H9 (cell line): ENCODE data around the gene GGACT. TPM values are rescaled to one million over a fixed set of nuclear protein-coding genes. Genes with fewer than 3 reads are reported as not detected.

Experiments
- DNase-seq: peaks from one replicate; pipeline ENCODE4 v3.0.0-alpha.2; 2017
- H2AFZ ChIP-seq: one replicate; pipeline ENCODE4 v1.6.1; 2013; ENCODE audit warnings: mild to moderate bottlenecking, low read length, control low read depth, moderate library complexity
- H2AK5ac ChIP-seq: 2 replicates; pipeline ENCODE4 v1.6.1; 2013; ENCODE audit warnings: low read length, control low read depth, mixed read lengths; ENCODE audit not compliant: insufficient read length
- H2BK120ac ChIP-seq: one replicate; pipeline ENCODE4 v1.6.1; 2013; ENCODE audit warnings: low read depth, mild to moderate bottlenecking, low read length, control low read depth, inconsistent platforms; ENCODE audit not compliant: poor library complexity, severe bottlenecking
- H2BK12ac ChIP-seq: 2 replicates; pipeline ENCODE4 v1.6.1; 2013; ENCODE audit warnings: low read length, control low read depth, mixed read lengths, low read depth; ENCODE audit not compliant: insufficient read length
- H2BK15ac ChIP-seq: 2 replicates; pipeline ENCODE4 v1.6.1; 2013; ENCODE audit warnings: low read depth, low read length, control low read depth
- H2BK20ac ChIP-seq: one replicate; pipeline ENCODE4 v1.6.1; 2013; ENCODE audit warnings: low read depth, mild to moderate bottlenecking, low read length, control low read depth, inconsistent platforms; ENCODE audit not compliant: poor library complexity, severe bottlenecking
- H2BK5ac ChIP-seq: 2 replicates; pipeline ENCODE4 v1.6.1; 2013; ENCODE audit warnings: low read length, control low read depth, mixed read lengths; ENCODE audit not compliant: insufficient read length
- H3K14ac ChIP-seq: 2 replicates; pipeline ENCODE4 v1.6.1; 2013; ENCODE audit warnings: low read length, control low read depth; ENCODE audit not compliant: insufficient read depth
- H3K18ac ChIP-seq: 2 replicates; pipeline ENCODE4 v1.6.1; 2013; ENCODE audit warnings: low read depth, mild to moderate bottlenecking, mixed read lengths, low read length, control low read depth; ENCODE audit not compliant: insufficient read length
- H3K23ac ChIP-seq: 2 replicates; pipeline ENCODE4 v1.6.1; 2013; ENCODE audit warnings: low read length, control low read depth, mixed read lengths, low read depth; ENCODE audit not compliant: insufficient read length
- H3K23me2 ChIP-seq: 2 replicates; pipeline ENCODE4 v1.6.1; 2013; ENCODE audit warnings: low read depth, mild to moderate bottlenecking, mixed read lengths, low read length, control low read depth; ENCODE audit not compliant: insufficient read length, poor library complexity, severe bottlenecking
- H3K27ac ChIP-seq: 2 replicates; pipeline ENCODE4 v1.5.1; 2013; ENCODE audit warnings: low read length, control low read depth, mixed read lengths, low read depth; ENCODE audit not compliant: insufficient read length
- H3K27me3 ChIP-seq: 2 replicates; pipeline ENCODE4 v1.6.1; 2013; ENCODE audit warnings: low read length, control low read depth, inconsistent platforms; ENCODE audit not compliant: insufficient read depth
- H3K4ac ChIP-seq: 2 replicates; pipeline ENCODE4 v1.6.1; 2013; ENCODE audit warnings: low read depth, mild to moderate bottlenecking, control low read depth, inconsistent platforms, low read length, moderate library complexity
- H3K4me1 ChIP-seq: 2 replicates; pipeline ENCODE4 v1.6.1; 2013; ENCODE audit warnings: low read length, control low read depth, inconsistent platforms; ENCODE audit not compliant: insufficient read depth
- H3K4me2 ChIP-seq: 2 replicates; pipeline ENCODE4 v1.6.1; 2013; ENCODE audit warnings: low read length, control low read depth, mixed read lengths; ENCODE audit not compliant: insufficient read length, insufficient read depth
- H3K56ac ChIP-seq: 2 replicates; pipeline ENCODE4 v1.6.1; 2013; ENCODE audit warnings: low read depth, mild to moderate bottlenecking, mixed read lengths, low read length, control low read depth; ENCODE audit not compliant: insufficient read length
- H3K79me1 ChIP-seq: 2 replicates; pipeline ENCODE4 v1.6.1; 2013; ENCODE audit warnings: low read depth, mild to moderate bottlenecking, moderate library complexity, low read length, control low read depth, inconsistent platforms; ENCODE audit not compliant: insufficient read depth, poor library complexity, severe bottlenecking
- H3K79me2 ChIP-seq: 2 replicates; pipeline ENCODE4 v1.6.1; 2013; ENCODE audit warnings: low read length, control low read depth, inconsistent platforms; ENCODE audit not compliant: insufficient read depth
- H3K9ac ChIP-seq: 2 replicates; pipeline ENCODE4 v1.6.1; 2013; ENCODE audit warnings: low read length, control low read depth, mixed read lengths; ENCODE audit not compliant: insufficient read length; ENCODE audit errors: extremely low read depth
- H3K9me3 ChIP-seq: one replicate; pipeline ENCODE4 v1.6.1; 2013; ENCODE audit warnings: low read depth, low read length, inconsistent platforms; ENCODE audit not compliant: control insufficient read depth
- H3T11ph ChIP-seq: one replicate; pipeline ENCODE4 v1.6.1; 2013; ENCODE audit warnings: mild to moderate bottlenecking, low read length, control low read depth, inconsistent platforms
- H4K20me1 ChIP-seq: one replicate; pipeline ENCODE4 v1.6.1; 2013; ENCODE audit not compliant: control insufficient read depth, insufficient read length, insufficient read depth
- H4K5ac ChIP-seq: 2 replicates; pipeline ENCODE4 v1.6.1; 2013; ENCODE audit warnings: low read depth, mild to moderate bottlenecking, mixed read lengths, low read length, control low read depth; ENCODE audit not compliant: insufficient read length
- H4K8ac ChIP-seq: replicated peaks from 2 replicates; pipeline ENCODE4 v1.6.1; 2013; ENCODE audit warnings: low read length, control low read depth, mixed read lengths, low read depth; ENCODE audit not compliant: insufficient read length
- H4K91ac ChIP-seq: 2 replicates; pipeline ENCODE4 v1.6.1; 2013; ENCODE audit warnings: low read depth, mild to moderate bottlenecking, moderate library complexity, mixed read lengths, low read length, control low read depth; ENCODE audit not compliant: insufficient read length
- H3K27ac Mint-ChIP-seq, 3 experiments: 2 replicates in 2 of 3; 3 replicates in 1 of 3; pipeline ENCODE4 v1.8.0; 2020 to 2021; ENCODE audit warnings: mixed read lengths in 3 of 3, mild to moderate bottlenecking in 1 of 3, moderate library complexity in 1 of 3
- H3K27me3 Mint-ChIP-seq: 2 replicates; pipeline ENCODE4 v1.8.0; 2021; ENCODE audit warnings: low read depth, mild to moderate bottlenecking, moderate library complexity, mixed read lengths
- H3K36me3 Mint-ChIP-seq, 3 experiments: 2 replicates in 2 of 3; 3 replicates in 1 of 3; pipeline ENCODE4 v1.8.0; 2020 to 2021; ENCODE audit warnings: low read depth in 3 of 3, mixed read lengths in 3 of 3; ENCODE audit not compliant: insufficient read depth in 1 of 3
- H3K4me1 Mint-ChIP-seq, 2 experiments: 2 replicates each; pipeline ENCODE4 v1.8.0; 2020; ENCODE audit warnings: mixed read lengths in 2 of 2
- H3K4me3 Mint-ChIP-seq, 2 experiments: 2 replicates in 1 of 2; 3 replicates in 1 of 2; pipeline ENCODE4 v1.8.0; 2020 to 2021; ENCODE audit warnings: mild to moderate bottlenecking in 2 of 2, mixed read lengths in 2 of 2, moderate library complexity in 1 of 2
- H3K9me3 Mint-ChIP-seq, 2 experiments: 2 replicates in 1 of 2; 3 replicates in 1 of 2; pipeline ENCODE4 v1.8.0; 2020; ENCODE audit warnings: mild to moderate bottlenecking in 2 of 2, mixed read lengths in 2 of 2, moderate library complexity in 1 of 2
- WGBS: extraction: QIAGEN DNeasy Blood & Tissue Kit; methylation state at CpG from one replicate; pipeline ENCODE4 v1.1.7; 2013; ENCODE audit warnings: missing lambda C conversion rate, low lambda C conversion rate, mixed read lengths; ENCODE audit not compliant: insufficient read length; ENCODE audit errors: extremely low coverage; 5-methylcytosine and 5-hydroxymethylcytosine counted together
- total RNA-seq: library from RNA; stranded (reverse); gene quantifications from 2 replicates; pipeline ENCODE4 v1.2.1, GENCODE V29; 2021
- TF ChIP-seq, protein P1 (sequence below): fragments of 200-600 bp; sonication (generic); conservative IDR thresholded peaks from 3 replicates; pipeline ENCODE4 v1.8.0; 2021; ENCODE audit warnings: antibody characterized with exemption, mild to moderate bottlenecking

Gene GGACT
- total RNA-seq, 1 experiment from 2014 or later, result 1.3 TPM

DNA sequence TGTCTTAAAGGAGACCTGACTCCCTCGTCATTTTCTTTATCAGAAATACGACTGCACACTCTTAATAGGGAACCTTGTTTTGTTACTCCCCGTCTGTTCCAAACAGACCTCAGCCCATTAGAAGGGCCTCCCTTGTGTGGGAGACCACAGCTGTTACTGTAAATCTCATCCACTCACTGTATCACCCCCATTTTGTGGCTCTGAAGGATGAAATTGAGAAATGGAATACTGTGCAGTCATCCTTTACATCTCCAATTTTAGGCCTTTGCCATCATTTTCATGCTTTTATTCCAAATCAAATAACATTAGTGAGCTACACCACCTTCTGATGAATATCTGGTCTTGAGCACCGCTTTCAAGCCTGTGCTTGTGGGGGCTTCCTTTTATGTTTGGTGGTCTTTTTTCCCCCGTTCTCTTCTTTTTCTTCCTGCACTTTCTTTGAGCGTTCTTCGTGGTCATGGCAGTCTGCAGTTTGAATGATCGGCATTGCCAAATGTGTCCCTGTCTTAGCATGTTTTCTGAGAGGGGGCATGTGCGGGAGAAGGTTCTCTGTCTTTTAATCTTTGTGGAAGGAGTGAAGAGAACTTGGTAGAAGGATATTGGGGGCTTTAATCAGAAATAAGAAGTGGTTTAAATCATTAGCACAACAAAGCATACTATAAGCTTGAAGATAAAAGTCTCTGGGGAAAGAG, 65.8 kb downstream of the GGACT start:
- Histone ChIP-seq H3T11ph (no peak overlapping the region), H2BK20ac (no peak overlapping the region), H3K23ac (no peak overlapping the region), H3K9me3 (no peaks in the 10 kb centered on the region), H4K20me1 (no peaks in the 10 kb centered on the region), H4K91ac (no peak overlapping the region), H2AFZ (no peak overlapping the region), H3K79me1 (no peaks in the 10 kb centered on the region), H3K18ac (no peak overlapping the region), H4K8ac (no peak overlapping the region), H2BK12ac (no peak overlapping the region), H3K4me1 (peaks cover 12% of the 10 kb centered on the region; the same call in 1 of the 2 replicates), H3K79me2 (no peaks in the 10 kb centered on the region), H3K4ac (no peak overlapping the region), H2BK120ac (no peak overlapping the region), H2AK5ac (no peak overlapping the region), H3K4me2 (no peak overlapping the region), H4K5ac (no peak overlapping the region), H2BK15ac (no peak overlapping the region), H3K27me3 (no peaks in the 10 kb centered on the region), H3K14ac (no peak overlapping the region), H3K56ac (no peak overlapping the region), H3K9ac (no peak overlapping the region), H3K23me2 (no peaks in the 10 kb centered on the region), H3K27ac (no peak overlapping the region), H2BK5ac (no peak overlapping the region)
- TF ChIP-seq, protein P1, sequence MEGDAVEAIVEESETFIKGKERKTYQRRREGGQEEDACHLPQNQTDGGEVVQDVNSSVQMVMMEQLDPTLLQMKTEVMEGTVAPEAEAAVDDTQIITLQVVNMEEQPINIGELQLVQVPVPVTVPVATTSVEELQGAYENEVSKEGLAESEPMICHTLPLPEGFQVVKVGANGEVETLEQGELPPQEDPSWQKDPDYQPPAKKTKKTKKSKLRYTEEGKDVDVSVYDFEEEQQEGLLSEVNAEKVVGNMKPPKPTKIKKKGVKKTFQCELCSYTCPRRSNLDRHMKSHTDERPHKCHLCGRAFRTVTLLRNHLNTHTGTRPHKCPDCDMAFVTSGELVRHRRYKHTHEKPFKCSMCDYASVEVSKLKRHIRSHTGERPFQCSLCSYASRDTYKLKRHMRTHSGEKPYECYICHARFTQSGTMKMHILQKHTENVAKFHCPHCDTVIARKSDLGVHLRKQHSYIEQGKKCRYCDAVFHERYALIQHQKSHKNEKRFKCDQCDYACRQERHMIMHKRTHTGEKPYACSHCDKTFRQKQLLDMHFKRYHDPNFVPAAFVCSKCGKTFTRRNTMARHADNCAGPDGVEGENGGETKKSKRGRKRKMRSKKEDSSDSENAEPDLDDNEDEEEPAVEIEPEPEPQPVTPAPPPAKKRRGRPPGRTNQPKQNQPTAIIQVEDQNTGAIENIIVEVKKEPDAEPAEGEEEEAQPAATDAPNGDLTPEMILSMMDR, result no peak
- no peaks in the 10 kb centered on the region for H3K27me3 Mint-ChIP-seq
- H3K4me3 Mint-ChIP-seq, result no peak overlapping the region
- no peaks in the 10 kb centered on the region for H3K9me3 Mint-ChIP-seq
- WGBS, result no CpG with 5 or more reads among the region's 9 CpGs
- DNase-seq, result no peak
- peaks cover under 1 to 8% (median under 1%) of the 10 kb centered on the region in 3 experiments; a peak in 6 of 7 replicates for H3K36me3 Mint-ChIP-seq
- H3K4me1 Mint-ChIP-seq, result peaks cover 46 to 53% of the 10 kb centered on the region in 2 experiments
- H3K27ac Mint-ChIP-seq, result 0 out of 7 replicates have a peak overlapping the region, but pooled peaks of 1 of the 3 experiments have one; percentile 13
